K562 (cell line): ENCODE measurements around the gene HEG1. TPM values are rescaled to one million over a fixed set of nuclear protein-coding genes. Genes with fewer than 3 reads are reported as not detected.
A peak's percentile ranks its signal among the peaks of the same experiment; 100 is the strongest.

Experiments
- ATAC-seq: fragments of 200-7000 bp; cut with Tn5 transposase; 3 replicates; pipeline ENCODE4 v1.9.1; 2020; ENCODE audit warnings: moderate library complexity
- BruUV-seq: library from RNA; stranded (reverse); fragments of 400-500 nt; replicated peaks from 2 replicates; lab custom pipeline; 2021; lab: Mats Ljungman, UMichigan
- CTCF ChIA-PET: fragments of 300-600 bp; formaldehyde crosslinking; extraction: SDS; loops from one replicate; lab custom pipeline; 2021; ENCODE audit warnings: low intra/inter-chr PET ratio; lab: Yijun Ruan, JAX
- POLR2A ChIA-PET: fragments of 300-600, 350-650 bp; sonication (Branson Sonifier 250); formaldehyde crosslinking; extraction: SDS; loops from one replicate; lab custom pipeline; 2021; ENCODE audit warnings: antibody characterized with exemption, inconsistent platforms; lab: Yijun Ruan, JAX
- DNase-seq, 4 experiments: peaks; one replicate each; pipeline versions ENCODE4 v3.0.0 to v3.0.0-alpha.2; 2011 to 2018; ENCODE audit warnings: low spot score in 3 of 4, mixed read lengths in 3 of 4; ENCODE audit errors: extremely low read depth in 1 of 4
- FAIRE-seq: peaks from 2 replicates; lab custom pipeline; 2011; peaks lifted over from hg19 to GRCh38; lab: Jason Lieb, UNC
- H2AFZ ChIP-seq: 2 replicates; pipeline ENCODE4 v1.6.0; 2011; ENCODE audit warnings: low read depth, low read length, control low read depth, inconsistent platforms
- H3K27ac ChIP-seq: fragments of 200-600 bp; 3 replicates; pipeline ENCODE4 v1.8.0; 2011; ENCODE audit warnings: low read depth, mild to moderate bottlenecking, control low read depth, inconsistent platforms, low read length, moderate library complexity, mixed read lengths; ENCODE audit errors: extremely low read depth
- H3K27me3 ChIP-seq, 2 experiments: fragments of 300-600 bp in 1 of 2; 2 replicates in 1 of 2; 3 replicates in 1 of 2; pipeline versions ENCODE4 v1.6.0 to v1.8.0; 2011; ENCODE audit warnings: inconsistent platforms in 2 of 2, low read length in 2 of 2, mild to moderate bottlenecking in 1 of 2, mixed read lengths in 1 of 2, moderate library complexity in 1 of 2; ENCODE audit not compliant: control insufficient read depth in 2 of 2, insufficient read depth in 2 of 2
- H3K36me3 ChIP-seq: fragments of 300-600 bp; 3 replicates; pipeline ENCODE4 v1.8.0; 2011; ENCODE audit warnings: mild to moderate bottlenecking, low read length, inconsistent platforms; ENCODE audit not compliant: control insufficient read depth, insufficient read depth
- H3K4me1 ChIP-seq, 2 experiments: fragments of 200-600 bp in 1 of 2; replicated peaks in 1 of 2; 2 replicates in 1 of 2; 3 replicates in 1 of 2; pipeline versions ENCODE4 v1.5.1 to v1.8.0; 2011; ENCODE audit warnings: inconsistent platforms in 2 of 2, low read length in 2 of 2, mild to moderate bottlenecking in 1 of 2, mixed read lengths in 1 of 2, moderate library complexity in 1 of 2; ENCODE audit not compliant: control insufficient read depth in 2 of 2, insufficient read depth in 2 of 2
- H3K4me2 ChIP-seq: 2 replicates; pipeline ENCODE4 v1.6.1; 2011; ENCODE audit warnings: low read length, control low read depth, inconsistent platforms, mixed read lengths; ENCODE audit not compliant: insufficient read depth
- H3K4me3 ChIP-seq: fragments of 200-600 bp; sonication (generic), shearing (Covaris generic); 2 replicates; pipeline ENCODE4 v1.5.1; 2016; ENCODE audit warnings: control low read depth, inconsistent platforms
- H3K79me2 ChIP-seq: fragments of 200-600 bp; 3 replicates; pipeline ENCODE4 v1.8.0; 2011; ENCODE audit warnings: low read length, inconsistent platforms; ENCODE audit not compliant: control insufficient read depth, insufficient read depth
- H3K9ac ChIP-seq, 2 experiments: 2 replicates each; pipeline versions ENCODE4 v1.6.0 to v1.6.1; 2011; ENCODE audit warnings: low read depth in 2 of 2, low read length in 2 of 2, control low read depth in 1 of 2, inconsistent platforms in 1 of 2, mild to moderate bottlenecking in 1 of 2, mixed read lengths in 1 of 2; ENCODE audit not compliant: insufficient read depth in 1 of 2
- H3K9me1 ChIP-seq: one replicate; pipeline ENCODE4 v1.6.0; 2011; ENCODE audit warnings: inconsistent platforms, mild to moderate bottlenecking, low read length, moderate library complexity; ENCODE audit not compliant: control insufficient read depth, insufficient read depth
- H3K9me3 ChIP-seq: replicated peaks from 2 replicates; pipeline ENCODE4 v1.5.1; 2011; ENCODE audit warnings: low read depth, low read length, inconsistent platforms; ENCODE audit not compliant: control insufficient read depth, insufficient read depth
- H4K20me1 ChIP-seq: replicated peaks from 2 replicates; pipeline ENCODE4 v1.6.1; 2011; ENCODE audit warnings: low read length, inconsistent platforms, mixed read lengths; ENCODE audit not compliant: control insufficient read depth, insufficient read depth
- ESRRA ChIP-seq: fragments of 450-650 bp; IDR thresholded peaks from 2 replicates; pipeline ENCODE4 v1.6.1; 2014; ENCODE audit warnings: low read depth, mild to moderate bottlenecking, moderate library complexity, borderline replicate concordance
- FIP1L1 ChIP-seq: fragments of 200-400 bp; formaldehyde crosslinking; IDR thresholded peaks from 2 replicates; pipeline ENCODE4 v1.6.1; 2018; ENCODE audit warnings: mild to moderate bottlenecking, low read depth, low read length; ENCODE audit not compliant: poor library complexity, severe bottlenecking
- MCM3 ChIP-seq: fragments of 450-650 bp; IDR thresholded peaks from 2 replicates; pipeline ENCODE4 v1.6.1; 2016
- NCOA1 ChIP-seq: fragments of 450-650 bp; IDR thresholded peaks from 2 replicates; pipeline ENCODE4 v1.6.1; 2016; ENCODE audit warnings: low read depth
- RFX7 ChIP-seq: fragments of 250-450 bp; sonication (Bioruptor Pico); IDR thresholded peaks from 2 replicates; pipeline ENCODE4 v1.5.1; 2021; ENCODE audit warnings: mild to moderate bottlenecking
- WGBS: fragments of 100-300 bp; shearing (Covaris generic); methylation state at CpG from one replicate; pipeline ENCODE4 v1.1.6; 2016; ENCODE audit warnings: low coverage, mixed read lengths; ENCODE audit not compliant: insufficient coverage; ENCODE audit errors: missing lambda C conversion rate; 5-methylcytosine and 5-hydroxymethylcytosine counted together
- in situ Hi-C: fragments of 300-500 bp; cut with MboI; formaldehyde crosslinking; loops from 4 replicates; pipeline ENCODE4 v1.15.0; 2018; ENCODE audit warnings: inconsistent platforms, mixed read lengths
- intact Hi-C: fragments of 100-400 bp; cut with micrococcal nuclease; formaldehyde crosslinking; loops from 2 replicates; pipeline ENCODE4 v1.14.2; 2022
- polyA plus RNA-seq, 8 experiments: library from polyadenylated mRNA; depleted of rRNA in 4 of 8; stranded (reverse) in 5 of 8; unstranded in 3 of 8; fragments of >200 nt; fragmentation: Nextera tagmentation in 2 of 8; fragmentation: Illumina TruSeq in 1 of 8; extraction: Ambion mirVana in 2 of 8; extraction: Trizol in 1 of 8; gene quantifications; 2 replicates each; pipeline versions ENCODE4 v1.2.1 to v1.2.3, GENCODE V29; 2011 to 2014; ENCODE audit warnings: inconsistent platforms in 1 of 8, missing spikeins in 1 of 8
- total RNA-seq, 7 experiments: library from RNA; depleted of rRNA in 6 of 7; stranded (reverse); fragments of >200 nt in 6 of 7; fragmentation: Illumina TruSeq in 2 of 7; extraction: Trizol in 2 of 7; gene quantifications; 2 replicates each; pipeline versions ENCODE4 v1.2.1 to v1.2.3, GENCODE V29; 2011 to 2021; ENCODE audit warnings: low replicate concordance in 1 of 7
- TF ChIP-seq, protein P1 (sequence below), 2 experiments: fragments of 450-650 bp in 1 of 2; sonication (generic) in 1 of 2; formaldehyde crosslinking in 1 of 2; IDR thresholded peaks; 2 replicates each; pipeline versions ENCODE4 v1.7.1 to v1.9.0; 2016 to 2022; ENCODE audit warnings: inconsistent platforms in 1 of 2, mild to moderate bottlenecking in 1 of 2, missing genetic modification reagents in 1 of 2
- TF ChIP-seq, protein P2 (sequence below): fragments of 450-650 bp; IDR thresholded peaks from 2 replicates; pipeline ENCODE4 v1.7.1; 2018; ENCODE audit warnings: mild to moderate bottlenecking, low read depth; ENCODE audit not compliant: partially characterized antibody

Gene HEG1
- total and polyA plus RNA-seq, 9 of the 15 experiments (the other 6 are each of a cell fraction or from before 2014, with no cell fraction given) = 0.24 TPM; not detected in 8

DNA sequence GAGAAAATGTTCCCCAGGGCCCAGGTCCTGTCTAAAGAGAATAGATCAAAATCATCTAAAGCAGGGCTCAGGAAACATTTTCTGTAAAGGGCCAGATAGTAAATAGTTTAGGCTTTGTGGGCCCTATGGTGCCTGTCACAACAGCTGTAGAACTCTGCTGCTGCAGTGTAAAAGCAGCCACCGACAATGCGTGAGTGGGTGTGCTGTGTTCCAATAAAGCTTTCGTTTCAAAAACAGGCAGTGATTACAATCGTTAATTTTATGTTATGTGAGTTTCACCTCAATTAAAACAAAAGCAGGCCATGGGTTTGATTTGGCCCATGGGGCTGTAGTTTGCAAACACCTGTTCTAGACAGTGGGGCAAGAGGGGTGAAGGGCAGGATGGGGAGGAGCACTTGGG is 12.5 kb upstream of the HEG1 start:
- Histone ChIP-seq H3K36me3 (no peaks in the 10 kb centered on the region), H2AFZ (no peak overlapping the region), H3K27ac (no peak overlapping the region), H3K79me2 (no peaks in the 10 kb centered on the region), H3K4me1 (no peaks in the 10 kb centered on the region), H3K9ac (no peak overlapping the region), H3K4me3 (no peak overlapping the region), H3K9me3 (no peaks in the 10 kb centered on the region), H3K9me1 (no peaks in the 10 kb centered on the region), H4K20me1 (no peaks in the 10 kb centered on the region; the same call in 1 of the 2 replicates), H3K4me2 (no peak overlapping the region), H3K27me3 (peaks cover 0 to 13% of the 10 kb centered on the region in 2 experiments; a peak in 3 of 5 replicates)
- ATAC-seq = no peak
- no peak for DNase-seq
- FAIRE-seq = no peak
- no TSS peak for BruUV-seq
- CTCF ChIA-PET = no interaction called here
- POLR2A ChIA-PET = interaction anchor here (0.5 kb wide), 1 partner anchor 55 kb away, joined by 3 read pairs; no protein-coding TSS in a partner anchor
- TF ChIP-seq FIP1L1 (no peak), RFX7 (CRISPR knock-in tag) (no peak), ESRRA (no peak), MCM3 (no peak), NCOA1 (no peak)
- TF ChIP-seq, protein P1, sequence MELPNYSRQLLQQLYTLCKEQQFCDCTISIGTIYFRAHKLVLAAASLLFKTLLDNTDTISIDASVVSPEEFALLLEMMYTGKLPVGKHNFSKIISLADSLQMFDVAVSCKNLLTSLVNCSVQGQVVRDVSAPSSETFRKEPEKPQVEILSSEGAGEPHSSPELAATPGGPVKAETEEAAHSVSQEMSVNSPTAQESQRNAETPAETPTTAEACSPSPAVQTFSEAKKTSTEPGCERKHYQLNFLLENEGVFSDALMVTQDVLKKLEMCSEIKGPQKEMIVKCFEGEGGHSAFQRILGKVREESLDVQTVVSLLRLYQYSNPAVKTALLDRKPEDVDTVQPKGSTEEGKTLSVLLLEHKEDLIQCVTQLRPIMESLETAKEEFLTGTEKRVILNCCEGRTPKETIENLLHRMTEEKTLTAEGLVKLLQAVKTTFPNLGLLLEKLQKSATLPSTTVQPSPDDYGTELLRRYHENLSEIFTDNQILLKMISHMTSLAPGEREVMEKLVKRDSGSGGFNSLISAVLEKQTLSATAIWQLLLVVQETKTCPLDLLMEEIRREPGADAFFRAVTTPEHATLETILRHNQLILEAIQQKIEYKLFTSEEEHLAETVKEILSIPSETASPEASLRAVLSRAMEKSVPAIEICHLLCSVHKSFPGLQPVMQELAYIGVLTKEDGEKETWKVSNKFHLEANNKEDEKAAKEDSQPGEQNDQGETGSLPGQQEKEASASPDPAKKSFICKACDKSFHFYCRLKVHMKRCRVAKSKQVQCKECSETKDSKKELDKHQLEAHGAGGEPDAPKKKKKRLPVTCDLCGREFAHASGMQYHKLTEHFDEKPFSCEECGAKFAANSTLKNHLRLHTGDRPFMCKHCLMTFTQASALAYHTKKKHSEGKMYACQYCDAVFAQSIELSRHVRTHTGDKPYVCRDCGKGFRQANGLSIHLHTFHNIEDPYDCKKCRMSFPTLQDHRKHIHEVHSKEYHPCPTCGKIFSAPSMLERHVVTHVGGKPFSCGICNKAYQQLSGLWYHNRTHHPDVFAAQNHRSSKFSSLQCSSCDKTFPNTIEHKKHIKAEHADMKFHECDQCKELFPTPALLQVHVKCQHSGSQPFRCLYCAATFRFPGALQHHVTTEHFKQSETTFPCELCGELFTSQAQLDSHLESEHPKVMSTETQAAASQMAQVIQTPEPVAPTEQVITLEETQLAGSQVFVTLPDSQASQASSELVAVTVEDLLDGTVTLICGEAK (IDR thresholded peaks at IDR 0.05) = peak; percentile 77
- TF ChIP-seq, protein P1 (CRISPR knock-in tag; IDR thresholded peaks at IDR 0.05) = peak; percentile 60
- TF ChIP-seq, protein P2, sequence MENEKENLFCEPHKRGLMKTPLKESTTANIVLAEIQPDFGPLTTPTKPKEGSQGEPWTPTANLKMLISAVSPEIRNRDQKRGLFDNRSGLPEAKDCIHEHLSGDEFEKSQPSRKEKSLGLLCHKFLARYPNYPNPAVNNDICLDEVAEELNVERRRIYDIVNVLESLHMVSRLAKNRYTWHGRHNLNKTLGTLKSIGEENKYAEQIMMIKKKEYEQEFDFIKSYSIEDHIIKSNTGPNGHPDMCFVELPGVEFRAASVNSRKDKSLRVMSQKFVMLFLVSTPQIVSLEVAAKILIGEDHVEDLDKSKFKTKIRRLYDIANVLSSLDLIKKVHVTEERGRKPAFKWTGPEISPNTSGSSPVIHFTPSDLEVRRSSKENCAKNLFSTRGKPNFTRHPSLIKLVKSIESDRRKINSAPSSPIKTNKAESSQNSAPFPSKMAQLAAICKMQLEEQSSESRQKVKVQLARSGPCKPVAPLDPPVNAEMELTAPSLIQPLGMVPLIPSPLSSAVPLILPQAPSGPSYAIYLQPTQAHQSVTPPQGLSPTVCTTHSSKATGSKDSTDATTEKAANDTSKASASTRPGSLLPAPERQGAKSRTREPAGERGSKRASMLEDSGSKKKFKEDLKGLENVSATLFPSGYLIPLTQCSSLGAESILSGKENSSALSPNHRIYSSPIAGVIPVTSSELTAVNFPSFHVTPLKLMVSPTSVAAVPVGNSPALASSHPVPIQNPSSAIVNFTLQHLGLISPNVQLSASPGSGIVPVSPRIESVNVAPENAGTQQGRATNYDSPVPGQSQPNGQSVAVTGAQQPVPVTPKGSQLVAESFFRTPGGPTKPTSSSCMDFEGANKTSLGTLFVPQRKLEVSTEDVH = no peak
- 2% methylated on average over 4 of the region's 4 CpGs for WGBS
- in situ Hi-C loops (no loop called here), intact Hi-C loops (no loop called here)
